Astrocyte (in vitro differentiated cells and primary cell): ENCODE results near the gene HNRNPUL2.
"Not testable (repeated sequence)": the region's sequence is repeated elsewhere in the genome, so short reads cannot be mapped to it uniquely, and the experiment has no call there.

Source experiments
- EZH2 ChIP-seq: IDR thresholded peaks from 2 replicates; pipeline ENCODE4 v1.6.1; 2012; ENCODE audit warnings: mild to moderate bottlenecking, low read length, inconsistent platforms; ENCODE audit not compliant: insufficient read depth
- TF ChIP-seq, protein P1 (sequence below): IDR thresholded peaks from 2 replicates; pipeline ENCODE4 v1.5.1; 2011; ENCODE audit warnings: low read depth, mild to moderate bottlenecking, inconsistent platforms, low read length, moderate library complexity; ENCODE audit not compliant: insufficient read depth

DNA sequence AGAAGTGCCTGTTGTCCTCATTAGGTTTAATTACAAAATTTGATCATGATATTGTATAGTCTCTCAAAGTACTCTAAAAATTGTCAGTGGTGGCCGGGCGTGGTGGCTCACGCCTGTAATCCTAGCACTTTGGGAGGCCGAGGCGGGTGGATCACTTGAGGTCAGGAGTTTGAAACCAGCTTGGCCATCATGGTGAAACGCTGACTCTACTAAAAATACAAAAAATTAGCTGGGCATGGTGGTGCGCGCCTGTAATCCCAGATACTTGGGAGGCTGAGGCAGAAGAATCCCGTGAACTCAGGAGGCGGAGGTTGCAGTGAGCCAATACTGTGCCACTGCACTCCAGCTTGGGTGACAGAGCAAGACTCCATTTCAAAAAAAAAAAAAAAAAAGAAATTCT is 51.8 kb downstream of the HNRNPUL2 start:
- TF ChIP-seq EZH2: not testable (repeated sequence)
- TF ChIP-seq, protein P1, sequence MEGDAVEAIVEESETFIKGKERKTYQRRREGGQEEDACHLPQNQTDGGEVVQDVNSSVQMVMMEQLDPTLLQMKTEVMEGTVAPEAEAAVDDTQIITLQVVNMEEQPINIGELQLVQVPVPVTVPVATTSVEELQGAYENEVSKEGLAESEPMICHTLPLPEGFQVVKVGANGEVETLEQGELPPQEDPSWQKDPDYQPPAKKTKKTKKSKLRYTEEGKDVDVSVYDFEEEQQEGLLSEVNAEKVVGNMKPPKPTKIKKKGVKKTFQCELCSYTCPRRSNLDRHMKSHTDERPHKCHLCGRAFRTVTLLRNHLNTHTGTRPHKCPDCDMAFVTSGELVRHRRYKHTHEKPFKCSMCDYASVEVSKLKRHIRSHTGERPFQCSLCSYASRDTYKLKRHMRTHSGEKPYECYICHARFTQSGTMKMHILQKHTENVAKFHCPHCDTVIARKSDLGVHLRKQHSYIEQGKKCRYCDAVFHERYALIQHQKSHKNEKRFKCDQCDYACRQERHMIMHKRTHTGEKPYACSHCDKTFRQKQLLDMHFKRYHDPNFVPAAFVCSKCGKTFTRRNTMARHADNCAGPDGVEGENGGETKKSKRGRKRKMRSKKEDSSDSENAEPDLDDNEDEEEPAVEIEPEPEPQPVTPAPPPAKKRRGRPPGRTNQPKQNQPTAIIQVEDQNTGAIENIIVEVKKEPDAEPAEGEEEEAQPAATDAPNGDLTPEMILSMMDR: not testable (repeated sequence)
